Suprapubic skin (tissue), 4 donors: Measurements from ENCODE around the gene TMEM236.

ENCODE experiments used
- EP300 ChIP-seq: sonication (generic); formaldehyde crosslinking; IDR thresholded peaks from one replicate; pipeline ENCODE4 v1.6.1; 2017; ENCODE audit warnings: antibody characterized with exemption
- POLR2A ChIP-seq, 2 donors: fragments of 450-650 bp; IDR thresholded peaks; one replicate each; pipeline ENCODE4 v1.6.1; 2017; ENCODE audit warnings: antibody characterized with exemption in 2 of 2, mild to moderate bottlenecking in 2 of 2, moderate library complexity in 2 of 2
- POLR2AphosphoS5 ChIP-seq, 3 donors: sonication (generic); formaldehyde crosslinking; IDR thresholded peaks; one replicate each; pipeline ENCODE4 v1.6.1; 2017; ENCODE audit warnings: antibody characterized with exemption in 3 of 3
- TF ChIP-seq, protein P1 (sequence below), 2 donors: fragments of 200-600 bp in 1 of 2; fragments of 450-650 bp in 1 of 2; sonication (generic) in 1 of 2; IDR thresholded peaks; one replicate each; pipeline ENCODE4 v1.5.1; 2016 to 2019; ENCODE audit warnings: antibody characterized with exemption in 2 of 2, mild to moderate bottlenecking in 1 of 2, moderate library complexity in 1 of 2

DNA sequence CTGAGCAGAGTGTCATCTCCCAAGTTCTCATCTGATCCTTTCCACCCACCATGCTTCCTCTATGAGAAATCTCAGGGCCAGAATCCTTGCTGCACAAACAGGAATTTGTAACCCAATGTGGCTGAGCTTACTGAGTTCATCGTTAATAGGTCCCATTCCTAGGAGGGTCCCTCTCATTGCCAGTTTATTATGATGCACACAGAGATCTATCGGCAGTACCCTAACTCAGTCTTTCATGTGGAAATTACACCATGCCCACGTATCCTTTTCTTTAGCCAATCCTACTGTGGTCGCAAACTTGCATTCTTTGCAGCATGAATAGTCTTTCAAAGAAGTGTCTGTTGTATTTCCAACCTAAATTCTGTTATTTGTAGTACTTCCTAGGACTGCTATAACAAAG lies 12.1 kb downstream of the TMEM236 start:
- TF ChIP-seq, protein P1, sequence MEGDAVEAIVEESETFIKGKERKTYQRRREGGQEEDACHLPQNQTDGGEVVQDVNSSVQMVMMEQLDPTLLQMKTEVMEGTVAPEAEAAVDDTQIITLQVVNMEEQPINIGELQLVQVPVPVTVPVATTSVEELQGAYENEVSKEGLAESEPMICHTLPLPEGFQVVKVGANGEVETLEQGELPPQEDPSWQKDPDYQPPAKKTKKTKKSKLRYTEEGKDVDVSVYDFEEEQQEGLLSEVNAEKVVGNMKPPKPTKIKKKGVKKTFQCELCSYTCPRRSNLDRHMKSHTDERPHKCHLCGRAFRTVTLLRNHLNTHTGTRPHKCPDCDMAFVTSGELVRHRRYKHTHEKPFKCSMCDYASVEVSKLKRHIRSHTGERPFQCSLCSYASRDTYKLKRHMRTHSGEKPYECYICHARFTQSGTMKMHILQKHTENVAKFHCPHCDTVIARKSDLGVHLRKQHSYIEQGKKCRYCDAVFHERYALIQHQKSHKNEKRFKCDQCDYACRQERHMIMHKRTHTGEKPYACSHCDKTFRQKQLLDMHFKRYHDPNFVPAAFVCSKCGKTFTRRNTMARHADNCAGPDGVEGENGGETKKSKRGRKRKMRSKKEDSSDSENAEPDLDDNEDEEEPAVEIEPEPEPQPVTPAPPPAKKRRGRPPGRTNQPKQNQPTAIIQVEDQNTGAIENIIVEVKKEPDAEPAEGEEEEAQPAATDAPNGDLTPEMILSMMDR (IDR thresholded peaks at IDR 0.05), result no peak
- TF ChIP-seq POLR2A (IDR thresholded peaks at IDR 0.05), result no peak
- TF ChIP-seq EP300, result no peak
- TF ChIP-seq POLR2AphosphoS5 (IDR thresholded peaks at IDR 0.05), result no peak
